ENCODE data around the gene WDFY3.

DNA sequence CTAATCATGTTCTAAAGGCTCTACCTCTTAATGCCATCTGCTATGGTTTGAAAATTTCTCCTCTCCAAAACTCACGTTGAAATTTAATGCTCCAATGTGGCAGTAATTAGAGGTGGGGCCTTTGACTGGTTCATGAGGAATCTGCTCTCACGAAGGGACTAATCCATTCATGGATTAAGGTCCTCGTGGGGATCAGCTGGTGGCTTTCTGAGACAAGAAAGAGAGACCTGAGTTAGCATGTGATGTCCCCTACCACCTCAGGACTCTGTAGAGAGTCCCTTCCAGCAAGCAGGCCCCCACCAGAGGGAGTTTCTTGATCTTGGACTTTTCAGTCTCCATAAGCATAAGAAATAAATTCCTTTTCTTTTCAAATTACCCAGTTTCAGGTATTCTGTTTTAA lies 65.3 kb downstream of the WDFY3 start:
- TF ChIP-seq, protein P1, sequence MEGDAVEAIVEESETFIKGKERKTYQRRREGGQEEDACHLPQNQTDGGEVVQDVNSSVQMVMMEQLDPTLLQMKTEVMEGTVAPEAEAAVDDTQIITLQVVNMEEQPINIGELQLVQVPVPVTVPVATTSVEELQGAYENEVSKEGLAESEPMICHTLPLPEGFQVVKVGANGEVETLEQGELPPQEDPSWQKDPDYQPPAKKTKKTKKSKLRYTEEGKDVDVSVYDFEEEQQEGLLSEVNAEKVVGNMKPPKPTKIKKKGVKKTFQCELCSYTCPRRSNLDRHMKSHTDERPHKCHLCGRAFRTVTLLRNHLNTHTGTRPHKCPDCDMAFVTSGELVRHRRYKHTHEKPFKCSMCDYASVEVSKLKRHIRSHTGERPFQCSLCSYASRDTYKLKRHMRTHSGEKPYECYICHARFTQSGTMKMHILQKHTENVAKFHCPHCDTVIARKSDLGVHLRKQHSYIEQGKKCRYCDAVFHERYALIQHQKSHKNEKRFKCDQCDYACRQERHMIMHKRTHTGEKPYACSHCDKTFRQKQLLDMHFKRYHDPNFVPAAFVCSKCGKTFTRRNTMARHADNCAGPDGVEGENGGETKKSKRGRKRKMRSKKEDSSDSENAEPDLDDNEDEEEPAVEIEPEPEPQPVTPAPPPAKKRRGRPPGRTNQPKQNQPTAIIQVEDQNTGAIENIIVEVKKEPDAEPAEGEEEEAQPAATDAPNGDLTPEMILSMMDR (IDR thresholded peaks at IDR 0.05) = no peak
- TF ChIP-seq POLR2A (IDR thresholded peaks at IDR 0.05) = no peak

Data from lower leg skin (tissue), 3 donors.